BLaER1 (cell line): Measurements from ENCODE around the gene MYOG.
A peak's percentile ranks its signal among the peaks of the same experiment; 100 is the strongest.

Experiments
- H3K27ac ChIP-seq: shearing (Covaris generic); formaldehyde crosslinking; 2 replicates; pipeline ENCODE4 v1.8.1; 2022
- H3K27me3 ChIP-seq: shearing (Covaris generic); formaldehyde crosslinking; 2 replicates; pipeline ENCODE4 v1.8.1; 2022
- H3K36me3 ChIP-seq: shearing (Covaris generic); formaldehyde crosslinking; 2 replicates; pipeline ENCODE4 v1.8.1; 2022
- H3K4me1 ChIP-seq: shearing (Covaris generic); formaldehyde crosslinking; 2 replicates; pipeline ENCODE4 v1.8.1; 2022
- H3K4me2 ChIP-seq: shearing (Covaris generic); formaldehyde crosslinking; 2 replicates; pipeline ENCODE4 v1.8.1; 2022
- H3K4me3 ChIP-seq: shearing (Covaris generic); formaldehyde crosslinking; 2 replicates; pipeline ENCODE4 v1.8.1; 2022
- H3K9ac ChIP-seq: shearing (Covaris generic); formaldehyde crosslinking; 2 replicates; pipeline ENCODE4 v1.8.1; 2022
- H3K9me3 ChIP-seq: shearing (Covaris generic); formaldehyde crosslinking; 2 replicates; pipeline ENCODE4 v1.8.1; 2022
- H4K20me1 ChIP-seq: shearing (Covaris generic); formaldehyde crosslinking; 2 replicates; pipeline ENCODE4 v1.8.1; 2022
- Cebpa-rat ChIP-seq: shearing (Covaris generic); IDR thresholded peaks from 2 replicates; pipeline ENCODE4 v1.8.1; 2022

MYOG gene

GRCh38 chr1:203059485-203059884 lies 26.3 kb downstream of the MYOG start:
- Histone ChIP-seq H3K4me1 (peaks cover 99% of the 10 kb centered on the region), H4K20me1 (no peaks in the 10 kb centered on the region), H3K27ac (peak overlapping the region; percentile 76), H3K36me3 (peaks cover 67% of the 10 kb centered on the region), H3K9ac (peak overlapping the region; percentile 44; the same call in 1 of the 2 replicates), H3K4me2 (peak overlapping the region; percentile 78), H3K4me3 (no peak overlapping the region), H3K27me3 (no peaks in the 10 kb centered on the region), H3K9me3 (no peaks in the 10 kb centered on the region)
- no peak for TF ChIP-seq Cebpa-rat

DNA sequence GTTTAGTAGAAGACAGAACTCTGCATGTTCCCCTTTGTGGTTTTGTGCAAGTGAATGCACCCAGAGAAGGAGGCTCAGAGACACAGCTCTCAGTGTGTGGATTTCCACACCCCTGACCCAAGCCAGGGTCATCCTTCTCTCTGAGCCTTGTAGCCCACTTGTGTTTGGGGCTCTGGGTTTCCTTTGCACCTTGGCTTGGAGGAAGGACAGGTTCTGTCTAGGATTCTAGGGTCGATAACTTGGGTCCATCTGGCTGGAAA lies 27.2 kb downstream of the MYOG start:
- Histone ChIP-seq H3K4me1 (peaks cover 99% of the 10 kb centered on the region), H3K9ac (peak overlapping the region; percentile 44; the same call in 1 of the 2 replicates), H3K27ac (peak overlapping the region; percentile 76), H3K9me3 (no peaks in the 10 kb centered on the region), H3K4me2 (peak overlapping the region; percentile 78), H4K20me1 (no peaks in the 10 kb centered on the region), H3K4me3 (no peak overlapping the region), H3K36me3 (peaks cover 69% of the 10 kb centered on the region), H3K27me3 (no peaks in the 10 kb centered on the region)
- no peak for TF ChIP-seq Cebpa-rat

DNA sequence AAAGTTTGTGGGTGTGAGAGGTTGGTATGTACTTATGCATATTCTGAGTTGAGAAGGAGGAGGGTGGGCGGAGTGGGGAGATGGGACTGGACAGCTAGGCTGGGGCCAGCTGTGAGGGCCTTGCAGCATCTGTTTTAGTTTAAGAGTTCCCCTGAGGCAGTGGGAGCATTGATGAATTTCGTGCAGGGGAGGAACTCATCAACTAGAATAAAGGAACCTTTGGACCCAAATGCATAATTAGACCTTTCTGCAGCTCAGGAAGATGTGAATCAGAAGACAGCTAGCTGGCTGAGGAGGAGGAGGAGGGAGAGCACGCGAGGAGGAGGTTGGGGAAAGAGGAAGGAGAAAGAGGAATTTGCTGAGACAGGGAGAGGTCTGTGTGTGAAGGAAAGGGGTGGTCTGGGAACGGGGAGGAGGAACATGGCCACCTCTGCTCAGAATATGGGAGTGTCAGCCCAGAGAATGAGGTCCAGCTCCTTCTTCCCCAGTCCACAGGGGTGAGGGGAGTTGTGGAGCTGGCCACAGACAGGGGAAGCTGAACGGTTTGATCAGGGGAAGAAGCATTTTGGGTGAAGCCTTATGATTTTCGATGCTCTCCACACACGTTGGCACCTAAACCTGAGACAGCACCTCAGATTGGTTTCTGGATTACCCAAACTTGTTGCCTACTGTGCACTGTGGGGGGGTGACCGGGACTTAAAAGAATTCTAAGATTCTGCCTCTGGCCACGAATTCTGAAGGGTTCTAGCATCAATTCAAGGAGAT lies 27.7 kb downstream of the MYOG start:
- peak overlapping the region; percentile 78 for H3K4me2 ChIP-seq
- no peaks in the 10 kb centered on the region for H3K27me3 ChIP-seq
- no peak overlapping the region for H3K4me3 ChIP-seq
- no peaks in the 10 kb centered on the region for H3K9me3 ChIP-seq
- peak overlapping the region; percentile 44; the same call in 1 of the 2 replicates for H3K9ac ChIP-seq
- TF ChIP-seq Cebpa-rat = no peak
- H3K36me3 ChIP-seq = peaks cover 73% of the 10 kb centered on the region
- peak overlapping the region; percentile 76 for H3K27ac ChIP-seq
- no peaks in the 10 kb centered on the region for H4K20me1 ChIP-seq
- peaks cover 99% of the 10 kb centered on the region for H3K4me1 ChIP-seq

GRCh38 chr1:203056516-203056915 lies 29.3 kb downstream of the MYOG start:
- peaks cover 99% of the 10 kb centered on the region for H3K4me1 ChIP-seq
- H3K27me3 ChIP-seq = no peaks in the 10 kb centered on the region
- no peak overlapping the region for H3K4me3 ChIP-seq
- no peaks in the 10 kb centered on the region for H3K9me3 ChIP-seq
- H3K36me3 ChIP-seq = peaks cover 73% of the 10 kb centered on the region
- peak overlapping the region; percentile 58; the same call in 1 of the 2 replicates for H3K9ac ChIP-seq
- H3K4me2 ChIP-seq = peak overlapping the region; percentile 78
- TF ChIP-seq Cebpa-rat = no peak
- H4K20me1 ChIP-seq = no peaks in the 10 kb centered on the region
- peak overlapping the region; percentile 76 for H3K27ac ChIP-seq

DNA sequence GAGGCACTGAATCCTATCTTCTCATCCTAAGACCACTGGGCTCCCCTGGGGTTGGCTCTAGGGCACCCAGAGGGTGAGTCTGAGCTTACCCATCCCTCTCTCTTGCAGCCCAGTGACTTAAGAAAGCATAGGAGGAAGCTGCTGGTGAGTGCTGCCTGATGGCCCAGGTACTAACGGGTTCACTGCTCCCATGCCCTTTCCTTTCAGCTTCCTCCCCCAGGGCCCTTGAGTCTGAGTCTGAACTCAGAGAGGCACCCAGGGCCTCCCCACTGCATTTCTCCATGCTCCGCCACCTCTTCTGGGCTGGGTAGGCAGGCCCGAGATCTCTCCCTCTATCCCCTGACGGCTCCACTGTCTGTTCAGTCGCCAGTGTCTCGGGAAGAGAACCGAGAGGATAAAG lies 29.8 kb downstream of the MYOG start:
- Histone ChIP-seq H3K36me3 (peaks cover 68% of the 10 kb centered on the region), H3K4me3 (0 out of 2 replicates have a peak overlapping the region, but pooled peaks have one; percentile 7), H3K4me2 (peak overlapping the region; percentile 78), H3K9ac (peak overlapping the region; percentile 58; the same call in 1 of the 2 replicates), H4K20me1 (no peaks in the 10 kb centered on the region), H3K9me3 (no peaks in the 10 kb centered on the region), H3K27ac (peak overlapping the region; percentile 76), H3K4me1 (peaks cover 99% of the 10 kb centered on the region), H3K27me3 (no peaks in the 10 kb centered on the region)
- TF ChIP-seq Cebpa-rat = no peak

DNA sequence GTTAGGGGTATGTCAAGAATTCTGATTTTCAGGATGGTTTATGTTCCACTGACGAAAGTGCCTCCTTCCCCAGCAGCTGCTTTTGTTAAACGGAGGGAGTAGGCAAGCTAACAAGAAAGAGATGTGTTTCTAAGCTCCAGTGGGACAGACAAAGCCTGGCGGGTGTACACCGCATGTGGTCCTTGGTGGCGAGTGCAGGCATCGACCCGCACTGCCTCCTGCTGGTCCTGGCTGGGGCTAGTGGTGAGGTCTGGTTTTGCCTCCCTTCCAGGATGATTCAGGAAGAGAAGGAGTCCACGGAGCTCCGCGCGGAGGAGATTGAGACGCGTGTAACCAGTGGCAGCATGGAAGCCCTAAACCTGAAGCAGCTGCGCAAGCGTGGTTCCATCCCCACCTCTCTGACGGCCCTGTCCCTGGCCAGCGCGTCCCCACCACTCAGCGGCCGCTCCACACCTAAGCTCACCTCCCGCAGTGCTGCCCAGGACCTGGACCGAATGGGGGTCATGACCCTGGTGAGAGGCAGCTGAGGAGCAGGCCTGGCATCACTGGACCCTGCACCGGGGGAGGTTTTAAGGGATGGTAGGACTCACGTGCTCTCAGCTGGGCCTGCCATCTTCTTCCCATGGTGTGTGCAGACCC lies 30.5 kb downstream of the MYOG start:
- H4K20me1 ChIP-seq = no peaks in the 10 kb centered on the region
- no peaks in the 10 kb centered on the region for H3K27me3 ChIP-seq
- H3K4me2 ChIP-seq = peak overlapping the region; percentile 78
- peaks cover 100% of the 10 kb centered on the region for H3K4me1 ChIP-seq
- H3K4me3 ChIP-seq = no peak overlapping the region
- peak overlapping the region; percentile 58 for H3K9ac ChIP-seq
- no peak for TF ChIP-seq Cebpa-rat
- peak overlapping the region; percentile 76 for H3K27ac ChIP-seq
- no peaks in the 10 kb centered on the region for H3K9me3 ChIP-seq
- peaks cover 67% of the 10 kb centered on the region for H3K36me3 ChIP-seq

DNA sequence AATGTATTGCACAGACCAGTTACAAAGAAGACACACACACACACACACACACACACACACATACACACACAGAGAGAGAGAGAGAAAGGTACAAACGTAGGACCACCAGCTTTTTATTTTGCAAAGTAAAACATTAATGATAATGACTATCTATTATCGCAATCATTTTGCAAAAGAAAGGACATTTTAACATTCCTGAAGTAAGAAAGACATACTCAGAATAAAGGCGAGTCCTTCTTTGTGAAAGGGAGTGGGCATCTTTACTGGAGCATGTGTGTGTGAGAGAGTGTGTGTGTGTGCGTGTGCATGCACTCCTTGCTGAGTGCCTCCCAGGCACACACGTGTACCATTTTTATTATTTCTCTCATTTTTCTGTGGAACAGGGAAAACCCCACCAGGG lies 31.2 kb downstream of the MYOG start:
- Histone ChIP-seq H3K4me3 (no peak overlapping the region), H3K4me2 (peak overlapping the region; percentile 78), H3K9ac (no peak overlapping the region), H3K36me3 (peaks cover 67% of the 10 kb centered on the region), H4K20me1 (no peaks in the 10 kb centered on the region), H3K9me3 (no peaks in the 10 kb centered on the region), H3K4me1 (peaks cover 100% of the 10 kb centered on the region), H3K27ac (peak overlapping the region; percentile 76; the same call in 1 of the 2 replicates), H3K27me3 (no peaks in the 10 kb centered on the region)
- TF ChIP-seq Cebpa-rat = no peak

GRCh38 chr1:203054184-203054583 lies 31.6 kb downstream of the MYOG start:
- H3K4me1 ChIP-seq = peaks cover 96% of the 10 kb centered on the region
- H3K9ac ChIP-seq = 0 out of 2 replicates have a peak overlapping the region, but pooled peaks have one; percentile 8
- H3K36me3 ChIP-seq = peaks cover 67% of the 10 kb centered on the region
- H3K4me3 ChIP-seq = no peak overlapping the region
- peak overlapping the region; percentile 24; the same call in 1 of the 2 replicates for H3K27ac ChIP-seq
- peak overlapping the region; percentile 69 for H3K4me2 ChIP-seq
- H3K9me3 ChIP-seq = no peaks in the 10 kb centered on the region
- no peaks in the 10 kb centered on the region for H3K27me3 ChIP-seq
- TF ChIP-seq Cebpa-rat = no peak
- no peaks in the 10 kb centered on the region for H4K20me1 ChIP-seq

GRCh38 chr1:203052601-203053000 lies 33.2 kb downstream of the MYOG start:
- Histone ChIP-seq H3K9me3 (no peaks in the 10 kb centered on the region), H3K4me3 (no peak overlapping the region), H4K20me1 (no peaks in the 10 kb centered on the region), H3K9ac (no peak overlapping the region; the same call in 1 of the 2 replicates), H3K27me3 (no peaks in the 10 kb centered on the region), H3K4me1 (peaks cover 86% of the 10 kb centered on the region), H3K4me2 (peak overlapping the region; percentile 69), H3K27ac (peak overlapping the region; percentile 58), H3K36me3 (peaks cover 72% of the 10 kb centered on the region)
- TF ChIP-seq Cebpa-rat = no peak

DNA sequence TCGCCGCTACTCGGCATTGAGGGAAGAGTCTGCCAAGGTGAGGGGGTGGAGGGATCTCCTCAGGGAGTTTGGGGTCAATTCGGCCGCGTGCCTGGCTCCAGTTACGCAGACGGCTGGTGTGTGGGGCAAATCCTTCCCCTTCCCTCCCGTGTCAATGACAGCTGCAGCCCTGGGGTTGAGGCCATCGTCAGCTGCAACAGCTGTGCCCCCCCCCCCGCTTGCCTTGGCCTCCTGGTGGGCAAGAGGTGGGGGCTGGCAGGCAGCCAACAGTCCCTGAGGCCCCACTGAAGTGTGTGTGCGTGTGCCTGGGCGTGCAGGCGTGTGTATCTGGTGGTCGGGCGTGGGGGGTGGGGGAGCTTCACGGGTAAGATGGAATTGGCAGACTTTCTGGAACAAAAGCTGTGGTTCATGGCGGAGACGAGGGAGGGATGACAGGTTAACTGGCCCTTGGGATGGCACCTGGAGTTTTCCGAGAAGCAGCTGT lies 33.9 kb downstream of the MYOG start:
- Histone ChIP-seq H3K36me3 (peaks cover 78% of the 10 kb centered on the region), H3K9me3 (no peaks in the 10 kb centered on the region), H3K4me1 (peaks cover 86% of the 10 kb centered on the region), H3K9ac (peak overlapping the region; percentile 38; the same call in 1 of the 2 replicates), H3K4me2 (peak overlapping the region; percentile 69), H3K27me3 (no peaks in the 10 kb centered on the region), H3K27ac (peak overlapping the region; percentile 58), H3K4me3 (no peak overlapping the region), H4K20me1 (no peaks in the 10 kb centered on the region)
- TF ChIP-seq Cebpa-rat = no peak
